Measurements from ENCODE around the gene NAPEPLD. TPM values are rescaled to one million over a fixed set of nuclear protein-coding genes. Genes with fewer than 3 reads are reported as not detected.
A peak's percentile ranks its signal among the peaks of the same experiment; 100 is the strongest.
"Not testable (repeated sequence)": the region's sequence is repeated elsewhere in the genome, so short reads cannot be mapped to it uniquely, and the experiment has no call there.

Gene NAPEPLD
- total and polyA plus RNA-seq, 2 donors (not counting 3 experiments of a cell fraction or from before 2014, with no cell fraction given), result 2.6 to 6.7 TPM

DNA sequence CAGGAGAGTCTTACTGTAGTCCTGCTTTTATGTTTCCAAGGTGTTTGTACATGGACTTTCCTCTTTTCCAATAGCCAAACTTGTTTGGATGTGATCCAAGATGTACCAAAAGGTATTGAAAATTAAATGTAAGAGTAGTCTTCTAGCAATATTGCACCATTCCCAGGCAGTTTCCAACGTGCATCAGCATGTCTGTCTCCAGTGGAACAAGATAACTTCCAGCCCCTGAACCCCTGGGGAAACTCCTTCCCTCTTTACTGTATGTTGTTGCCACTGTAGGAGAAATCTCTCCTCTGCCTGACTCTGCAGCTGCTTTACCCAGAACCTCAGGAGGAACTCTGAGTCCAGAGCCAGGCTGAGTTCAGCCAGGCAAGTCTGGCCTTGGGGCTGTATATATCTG lies 55.5 kb downstream of the NAPEPLD start:
- no peak overlapping the region for H3K4me3 ChIP-seq (replicated peaks in 1 of 3; ENCODE audit: insufficient read depth in 1 of 3, low read depth in 1 of 3, low read length in 3 of 3)
- no peak overlapping the region for H2AFZ ChIP-seq (ENCODE audit: low read depth, low read length)
- CTCF ChIA-PET, result interaction anchor here (1.0 kb wide), 1 partner anchor 18 kb away, joined by 4 read pairs; no protein-coding TSS in a partner anchor
- no peaks in the 10 kb centered on the region for H3K27me3 ChIP-seq (ENCODE audit: control insufficient read depth in 2 of 2, insufficient read depth in 2 of 2, low read length in 2 of 2)
- TF ChIP-seq POLR2A (IDR thresholded peaks at IDR 0.05; ENCODE audit: low read depth, low read length) (no peak), JUN (IDR thresholded peaks at IDR 0.05; ENCODE audit: borderline replicate concordance, insufficient read depth, insufficient read length, low read depth) (no peak), EZH2 (IDR thresholded peaks at IDR 0.05; ENCODE audit: borderline replicate concordance, low read depth, low read length, severe bottlenecking) (no peak), GATA2 (IDR thresholded peaks at IDR 0.05; ENCODE audit: insufficient read depth, insufficient read length, low read depth, low read length) (no peak), MYC (IDR thresholded peaks at IDR 0.05; ENCODE audit: low read depth, low read length) (no peak), POLR2AphosphoS5 (IDR thresholded peaks at IDR 0.05; ENCODE audit: insufficient read depth, low read depth, low read length) (no peak), FOS (IDR thresholded peaks at IDR 0.05; ENCODE audit: borderline replicate concordance, insufficient read depth, low read length) (no peak)
- TF ChIP-seq, protein P1, sequence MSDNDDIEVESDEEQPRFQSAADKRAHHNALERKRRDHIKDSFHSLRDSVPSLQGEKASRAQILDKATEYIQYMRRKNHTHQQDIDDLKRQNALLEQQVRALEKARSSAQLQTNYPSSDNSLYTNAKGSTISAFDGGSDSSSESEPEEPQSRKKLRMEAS (IDR thresholded peaks at IDR 0.05; ENCODE audit: insufficient read depth, insufficient read length), result no peak
- TF ChIP-seq, protein P2, sequence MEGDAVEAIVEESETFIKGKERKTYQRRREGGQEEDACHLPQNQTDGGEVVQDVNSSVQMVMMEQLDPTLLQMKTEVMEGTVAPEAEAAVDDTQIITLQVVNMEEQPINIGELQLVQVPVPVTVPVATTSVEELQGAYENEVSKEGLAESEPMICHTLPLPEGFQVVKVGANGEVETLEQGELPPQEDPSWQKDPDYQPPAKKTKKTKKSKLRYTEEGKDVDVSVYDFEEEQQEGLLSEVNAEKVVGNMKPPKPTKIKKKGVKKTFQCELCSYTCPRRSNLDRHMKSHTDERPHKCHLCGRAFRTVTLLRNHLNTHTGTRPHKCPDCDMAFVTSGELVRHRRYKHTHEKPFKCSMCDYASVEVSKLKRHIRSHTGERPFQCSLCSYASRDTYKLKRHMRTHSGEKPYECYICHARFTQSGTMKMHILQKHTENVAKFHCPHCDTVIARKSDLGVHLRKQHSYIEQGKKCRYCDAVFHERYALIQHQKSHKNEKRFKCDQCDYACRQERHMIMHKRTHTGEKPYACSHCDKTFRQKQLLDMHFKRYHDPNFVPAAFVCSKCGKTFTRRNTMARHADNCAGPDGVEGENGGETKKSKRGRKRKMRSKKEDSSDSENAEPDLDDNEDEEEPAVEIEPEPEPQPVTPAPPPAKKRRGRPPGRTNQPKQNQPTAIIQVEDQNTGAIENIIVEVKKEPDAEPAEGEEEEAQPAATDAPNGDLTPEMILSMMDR (IDR thresholded peaks at IDR 0.05; ENCODE audit: extremely low read depth in 1 of 2, insufficient read depth in 1 of 2, low read depth in 1 of 2, low read length in 2 of 2), result no peak
- no peak for FAIRE-seq
- intact Hi-C loops (cut with micrococcal nuclease) (no loop called here), dilution Hi-C loops (cut with MboI; ENCODE audit: extremely low pct_ligation_motif_present, low sequenced_read_pairs) (no loop called here)
- H3K27ac ChIP-seq (ENCODE audit: insufficient read depth, low read depth, low read length), result no peak overlapping the region
- no peak overlapping the region for H3K4me2 ChIP-seq (ENCODE audit: insufficient read depth, low read length)
- DNase-seq (ENCODE audit: low read depth, low spot score), result no peak
- no peaks in the 10 kb centered on the region for H4K20me1 ChIP-seq (replicated peaks; ENCODE audit: control insufficient read depth, extremely low read depth, insufficient read depth, low read length)
- H3K9ac ChIP-seq (replicated peaks; ENCODE audit: extremely low read depth, insufficient read depth, low read length), result no peak overlapping the region
- no peaks in the 10 kb centered on the region for H3K79me2 ChIP-seq (ENCODE audit: control insufficient read depth, insufficient read depth, low read length)
- no peaks in the 10 kb centered on the region for H3K9me1 ChIP-seq (replicated peaks; ENCODE audit: control insufficient read depth, extremely low read depth, insufficient read depth, low read length)
- H3K9me3 ChIP-seq (replicated peaks; ENCODE audit: control insufficient read depth, insufficient read depth, low read length), result no peaks in the 10 kb centered on the region
- no TSS peak for BruUV-seq (replicated peaks)
- POLR2A ChIA-PET, result no interaction called here
- H3K4me1 ChIP-seq (ENCODE audit: control insufficient read depth, extremely low read depth, insufficient read depth, low read length), result no peaks in the 10 kb centered on the region
- H3K36me3 ChIP-seq (ENCODE audit: control insufficient read depth in 2 of 2, extremely low read depth in 1 of 2, insufficient read depth in 2 of 2, low read length in 2 of 2), result peaks cover 4 to 12% of the 10 kb centered on the region in 2 experiments

DNA sequence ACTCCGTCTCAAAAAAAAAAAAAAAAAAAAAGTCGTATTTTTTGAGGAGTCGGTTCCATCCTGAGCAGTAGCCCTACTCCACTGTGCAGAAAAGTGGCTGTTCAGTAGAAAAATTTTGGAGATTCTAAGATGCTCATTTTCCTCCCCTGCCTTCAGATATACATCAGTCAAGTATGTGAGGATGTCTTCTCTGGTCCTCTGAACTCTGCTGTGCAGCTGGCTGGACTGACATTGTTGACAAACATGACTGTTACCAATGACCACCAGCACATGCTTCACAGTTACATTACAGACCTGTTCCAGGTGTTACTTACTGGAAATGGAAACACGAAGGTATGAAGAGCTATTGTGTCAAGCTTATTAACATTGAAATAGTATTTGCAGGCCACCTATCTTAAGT lies 56.6 kb downstream of the NAPEPLD start:
- H3K36me3 ChIP-seq (ENCODE audit: control insufficient read depth in 2 of 2, extremely low read depth in 1 of 2, insufficient read depth in 2 of 2, low read length in 2 of 2); H3K4me2 ChIP-seq (ENCODE audit: insufficient read depth, low read length); H3K9me3 ChIP-seq (replicated peaks; ENCODE audit: control insufficient read depth, insufficient read depth, low read length); H3K9me1 ChIP-seq (replicated peaks; ENCODE audit: control insufficient read depth, extremely low read depth, insufficient read depth, low read length); dilution Hi-C loops (cut with MboI; ENCODE audit: extremely low pct_ligation_motif_present, low sequenced_read_pairs); H3K27me3 ChIP-seq (ENCODE audit: control insufficient read depth in 2 of 2, insufficient read depth in 2 of 2, low read length in 2 of 2); intact Hi-C loops (cut with micrococcal nuclease); DNase-seq (ENCODE audit: low read depth, low spot score); H3K79me2 ChIP-seq (ENCODE audit: control insufficient read depth, insufficient read depth, low read length); H3K4me3 ChIP-seq (replicated peaks in 1 of 3; ENCODE audit: insufficient read depth in 1 of 3, low read depth in 1 of 3, low read length in 3 of 3); H4K20me1 ChIP-seq (replicated peaks; ENCODE audit: control insufficient read depth, extremely low read depth, insufficient read depth, low read length); POLR2A ChIA-PET; H3K9ac ChIP-seq (replicated peaks; ENCODE audit: extremely low read depth, insufficient read depth, low read length); H2AFZ ChIP-seq (ENCODE audit: low read depth, low read length); H3K27ac ChIP-seq (ENCODE audit: insufficient read depth, low read depth, low read length); H3K4me1 ChIP-seq (ENCODE audit: control insufficient read depth, extremely low read depth, insufficient read depth, low read length); BruUV-seq (replicated peaks): not testable (repeated sequence)
- FAIRE-seq, result peak; percentile 59
- CTCF ChIA-PET, result interaction anchor here (1.6 kb wide), 1 partner anchor 50 kb away, joined by 4 read pairs; no protein-coding TSS in a partner anchor

Measured in endothelial cell of umbilical vein (primary cell).